Skin epidermis (tissue), 12 donors: ENCODE results near the gene HOXB5.

Experiments used
- H3K27ac ChIP-seq, 21 experiments: fragments of 200-600 bp; sonication (generic) in 11 of 21; one replicate each; pipeline ENCODE4 v1.5.0; 2020; ENCODE audit warnings: mild to moderate bottlenecking in 3 of 21, inconsistent platforms in 2 of 21, moderate library complexity in 2 of 21
- H3K4me3 ChIP-seq, 7 experiments: fragments of 200-600 bp; sonication (generic) in 2 of 7; one replicate each; pipeline ENCODE4 v1.5.0; 2020; ENCODE audit warnings: inconsistent platforms in 2 of 7, mild to moderate bottlenecking in 2 of 7, moderate library complexity in 1 of 7

The HOXB5 gene

GRCh38 chr17:48546924-48547807 lies 46.4 kb downstream of the HOXB5 start:
- H3K27ac ChIP-seq, result peak overlapping the region in 18 of 21 experiments; percentile 7 to 98 (median 52)
- peak overlapping the region in 1 of 7 experiments; percentile 1 for H3K4me3 ChIP-seq

- no peak overlapping the region for H3K4me3 ChIP-seq
- H3K27ac ChIP-seq, result peak overlapping the region in 18 of 21 experiments; percentile 7 to 98 (median 56)
Observed at GRCh38 chr17:48546137-48546923, 47.2 kb downstream of the HOXB5 start.

- Histone ChIP-seq H3K27ac (peak overlapping the region in 15 of 21 experiments; percentile 9 to 98 (median 88)), H3K4me3 (no peak overlapping the region)
Observed at GRCh38 chr17:48545539-48545938, 48.0 kb downstream of the HOXB5 start.

GRCh38 chr17:48545022-48545375 lies 48.6 kb downstream of the HOXB5 start, which contains the start of gene HOXB2:
Gene HOXB2 (minus strand): TSS chr17:48545109. CDS start chr17:48544911, 198 bp downstream.
- Histone ChIP-seq H3K27ac (peak within 1 kb of the TSS; percentile 68 to 98 (median 87)), H3K4me3 (peak within 1 kb of the TSS; percentile 42 to 72 (median 51))

- H3K27ac ChIP-seq, result peak overlapping the region; percentile 64 to 98 (median 87)
- peak overlapping the region; percentile 42 to 72 (median 51) for H3K4me3 ChIP-seq
Observed at GRCh38 chr17:48544349-48545021, 49.1 kb downstream of the HOXB5 start.

GRCh38 chr17:48543854-48544348 lies 49.7 kb downstream of the HOXB5 start:
- peak overlapping the region; percentile 42 to 72 (median 51) for H3K4me3 ChIP-seq

GRCh38 chr17:48543107-48543853 lies 50.3 kb downstream of the HOXB5 start:
- peak overlapping the region; percentile 68 to 98 (median 87) for H3K27ac ChIP-seq
- H3K4me3 ChIP-seq, result peak overlapping the region; percentile 42 to 72 (median 51)

More at GRCh38 chr17:48543854-48544348, 49.7 kb downstream of the HOXB5 start:
- peak overlapping the region; percentile 68 to 98 (median 87) for H3K27ac ChIP-seq

- H3K27ac ChIP-seq, result peak overlapping the region; percentile 68 to 98 (median 87)
- H3K4me3 ChIP-seq, result peak overlapping the region; percentile 42 to 72 (median 51)
Observed at GRCh38 chr17:48542698-48543106, 50.9 kb downstream of the HOXB5 start.

- H3K4me3 ChIP-seq, result peak overlapping the region; percentile 42 to 72 (median 51)
Observed at GRCh38 chr17:48542114-48542656, 51.4 kb downstream of the HOXB5 start.

GRCh38 chr17:48541577-48542113 lies 51.9 kb downstream of the HOXB5 start:
- H3K27ac ChIP-seq, result peak overlapping the region; percentile 65 to 98 (median 87)
- peak overlapping the region; percentile 42 to 72 (median 51) for H3K4me3 ChIP-seq

More at GRCh38 chr17:48542114-48542656, 51.4 kb downstream of the HOXB5 start:
- H3K27ac ChIP-seq, result peak overlapping the region; percentile 65 to 98 (median 87)
